GM18520 (cell line): ENCODE measurements around the gene BCKDK.

Experiments
- ATAC-seq: cut with Tn5 transposase; IDR thresholded peaks from one replicate; pipeline ENCODE4 v1.9.1; 2021; ENCODE audit not compliant: unreplicated experiment

Gene BCKDK

GRCh38 chr16:31080035-31080629 lies 28.1 kb upstream of the BCKDK start:
- ATAC-seq: no peak

GRCh38 chr16:31080756-31081419 lies 27.3 kb upstream of the BCKDK start:
- ATAC-seq: no peak

GRCh38 chr16:31081428-31082351 lies 26.5 kb upstream of the BCKDK start:
- ATAC-seq: no peak

- no peak for ATAC-seq
Observed at GRCh38 chr16:31082368-31083045, 25.7 kb upstream of the BCKDK start.

- no peak for ATAC-seq
Observed at GRCh38 chr16:31083081-31083480, 25.1 kb upstream of the BCKDK start.

GRCh38 chr16:31083556-31083955 lies 24.6 kb upstream of the BCKDK start:
- no peak for ATAC-seq

GRCh38 chr16:31083981-31084380 lies 24.2 kb upstream of the BCKDK start:
- no peak for ATAC-seq

GRCh38 chr16:31084584-31085302 lies 23.4 kb upstream of the BCKDK start:
- no peak for ATAC-seq

GRCh38 chr16:31085411-31085810 lies 22.8 kb upstream of the BCKDK start:
- ATAC-seq: no peak

GRCh38 chr16:31085873-31086628 lies 22.1 kb upstream of the BCKDK start:
- no peak for ATAC-seq

- no peak for ATAC-seq
Observed at GRCh38 chr16:31086629-31086906, 21.6 kb upstream of the BCKDK start.

GRCh38 chr16:31087481-31087880 lies 20.7 kb upstream of the BCKDK start:
- ATAC-seq: no peak

- no peak for ATAC-seq
Observed at GRCh38 chr16:31087971-31088370, 20.2 kb upstream of the BCKDK start.

- ATAC-seq: no peak
Observed at GRCh38 chr16:31088459-31089183, 19.6 kb upstream of the BCKDK start, which contains the start of gene PRSS53. PRSS53 (minus strand) TSS chr16:31088943; CDS start chr16:31088809, 134 bp downstream.

GRCh38 chr16:31089199-31089598 lies 19.0 kb upstream of the BCKDK start:
- no peak for ATAC-seq

- no peak for ATAC-seq
Observed at GRCh38 chr16:31090540-31090939, 17.6 kb upstream of the BCKDK start.

- no peak for ATAC-seq
Observed at GRCh38 chr16:31092330-31092729, 15.9 kb upstream of the BCKDK start.

- ATAC-seq: no peak
Observed at GRCh38 chr16:31093132-31093703, 15.0 kb upstream of the BCKDK start.

- ATAC-seq: no peak
Observed at GRCh38 chr16:31094088-31094423, 14.1 kb upstream of the BCKDK start.
